ENCODE data around the gene TRIM47. TPM values are rescaled to one million over a fixed set of nuclear protein-coding genes. Genes with fewer than 3 reads are reported as not detected.

The TRIM47 gene
- total RNA-seq, 1 donor from 2014 or later: 39.5 TPM

- DNase-seq (ENCODE audit: low spot score): no peak
- intact Hi-C loops (cut with DNase I): loop anchor here (5.0 kb wide), 2 partner anchors 37 to 57 kb away; partner anchors contain the start of gene GALK1
These were observed 53.7 kb downstream of the TRIM47 start for GRCh38 chr17:75824666-75825065.

Other genes starting within 250 kb of the TRIM47 start
- 1.7 TPM for gene SMIM5, start 245.1 kb downstream of the TRIM47 start, total RNA-seq
- gene RECQL5, start 211.4 kb downstream of the TRIM47 start, total RNA-seq: 11.3 TPM
- 47.2 TPM for gene SAP30BP, start 211.2 kb downstream of the TRIM47 start, total RNA-seq
- 5.7 TPM for gene ITGB4, start 157.1 kb downstream of the TRIM47 start, total RNA-seq
- gene GALK1, start 113.4 kb downstream of the TRIM47 start, total RNA-seq: 11.5 TPM
- 16.8 TPM for gene UNK, start 93.8 kb downstream of the TRIM47 start, total RNA-seq
- gene UNC13D, start 34.2 kb downstream of the TRIM47 start, total RNA-seq: 7.9 TPM
- 129 TPM for gene WBP2, start 23.2 kb downstream of the TRIM47 start, total RNA-seq
- 12.1 TPM for gene TRIM65, start 18.4 kb upstream of the TRIM47 start, total RNA-seq
- gene MRPL38, start 26.3 kb upstream of the TRIM47 start, total RNA-seq: 76.3 TPM
- 5.2 TPM for gene FBF1, start 62.5 kb upstream of the TRIM47 start, total RNA-seq
- 73.3 TPM for gene ACOX1, start 100.6 kb upstream of the TRIM47 start, total RNA-seq
- gene TEN1, start 100.7 kb upstream of the TRIM47 start, total RNA-seq: 9.6 TPM
- 2.7 TPM for gene CDK3, start 122.3 kb upstream of the TRIM47 start, total RNA-seq
- 0.05 TPM for gene EVPL, start 148.7 kb upstream of the TRIM47 start, total RNA-seq
- gene SRP68, start 193.9 kb upstream of the TRIM47 start, total RNA-seq: 53.9 TPM
- not detected for gene GALR2, start 196.2 kb upstream of the TRIM47 start, total RNA-seq
- not detected for gene ZACN, start 200.6 kb upstream of the TRIM47 start, total RNA-seq
- gene EXOC7, start 225.2 kb upstream of the TRIM47 start, total RNA-seq: 86.9 TPM